Activated T-helper 2 cell treated with anti-CD3 and anti-CD28 coated beads, Interferon-gamma antibody, Interleukin-2, Interleukin-4, amounts not matched to agents 10 μg/mL and 5 μg/mL and 100 μg/mL, durations not matched to agents 14 hours and 24 hours and 36 hours (primary cell): ENCODE measurements around the gene TMEM176B. TPM values are rescaled to one million over a fixed set of nuclear protein-coding genes. Genes with fewer than 3 reads are reported as not detected.

ENCODE experiments used
- DNase-seq: peaks from one replicate; pipeline ENCODE4 v3.0.0; 2021; ENCODE audit warnings: low spot score
- H3K27ac Mint-ChIP-seq: one replicate; pipeline ENCODE4 v1.8.0; 2021; ENCODE audit warnings: mixed read lengths
- H3K27me3 Mint-ChIP-seq: one replicate; pipeline ENCODE4 v1.8.0; 2021; ENCODE audit warnings: low read depth, mixed read lengths
- H3K36me3 Mint-ChIP-seq: one replicate; pipeline ENCODE4 v1.8.0; 2021; ENCODE audit warnings: low read depth, mixed read lengths
- H3K4me1 Mint-ChIP-seq: one replicate; pipeline ENCODE4 v1.8.0; 2021; ENCODE audit warnings: low read depth, mixed read lengths
- H3K4me3 Mint-ChIP-seq: one replicate; pipeline ENCODE4 v1.8.0; 2021; ENCODE audit warnings: low read depth, mild to moderate bottlenecking, moderate library complexity, mixed read lengths
- H3K9me3 Mint-ChIP-seq: one replicate; pipeline ENCODE4 v1.8.0; 2021; ENCODE audit warnings: mixed read lengths
- intact Hi-C: fragments of 100-400 bp; cut with micrococcal nuclease; formaldehyde crosslinking; loops from one replicate; pipeline ENCODE4 v1.15.1; 2023
- total RNA-seq: library from RNA; stranded (reverse); gene quantifications from 2 replicates; pipeline ENCODE4 v1.2.3, GENCODE V29; 2022

TMEM176B gene
- total RNA-seq, 1 donor from 2014 or later, result 0.14 TPM

DNA sequence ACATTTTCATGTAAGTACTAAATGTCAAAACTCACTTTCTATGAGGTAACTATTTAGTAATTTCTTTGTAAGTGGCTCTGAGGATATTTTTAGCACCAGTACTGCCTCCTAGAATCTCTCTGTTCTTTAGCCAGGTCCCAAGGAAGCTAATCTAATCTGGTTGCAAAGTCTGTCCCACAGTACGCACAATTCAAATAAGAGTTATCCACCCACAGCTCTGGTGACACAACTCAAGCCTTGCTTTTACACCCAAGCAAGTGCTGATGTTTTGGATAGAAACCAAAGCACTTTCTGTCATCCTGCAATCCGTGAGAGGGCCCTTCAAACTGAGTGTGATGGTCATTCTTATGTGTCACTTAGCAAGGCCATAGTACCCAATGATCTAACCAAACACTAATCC lies 48.5 kb downstream of the TMEM176B start:
- Mint-ChIP-seq H3K27me3 (no peaks in the 10 kb centered on the region), H3K36me3 (peaks cover 3% of the 10 kb centered on the region), H3K9me3 (no peaks in the 10 kb centered on the region), H3K4me1 (peaks cover 57% of the 10 kb centered on the region), H3K27ac (no peak overlapping the region), H3K4me3 (no peak overlapping the region)
- intact Hi-C loops, result loop anchor here (5.0 kb wide), 1 partner anchor 249 kb away; no protein-coding TSS in a partner anchor
- no peak for DNase-seq

DNA sequence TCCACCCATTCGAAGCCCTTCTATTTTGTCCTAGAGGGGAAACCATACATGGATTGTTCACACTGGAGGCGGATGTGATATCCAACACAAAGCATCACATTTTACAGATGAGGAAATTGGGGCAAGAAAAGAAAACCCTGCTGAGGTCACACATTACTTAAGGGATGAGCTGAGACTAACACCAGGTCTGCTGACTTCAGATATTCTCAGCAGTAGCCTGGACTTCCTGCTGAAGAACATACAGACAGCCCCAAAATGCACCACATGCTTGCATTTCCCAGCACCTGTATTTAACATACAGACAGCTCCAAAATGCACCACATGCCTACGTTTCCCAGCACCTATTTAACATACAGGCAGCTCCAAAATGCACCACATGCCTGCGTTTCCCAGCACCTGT lies 51.8 kb downstream of the TMEM176B start:
- Mint-ChIP-seq H3K27ac (no peak overlapping the region), H3K9me3 (no peaks in the 10 kb centered on the region), H3K27me3 (no peaks in the 10 kb centered on the region), H3K36me3 (peaks cover 33% of the 10 kb centered on the region), H3K4me3 (no peak overlapping the region), H3K4me1 (peaks cover 51% of the 10 kb centered on the region)
- intact Hi-C loops, result no loop called here
- DNase-seq, result no peak

DNA sequence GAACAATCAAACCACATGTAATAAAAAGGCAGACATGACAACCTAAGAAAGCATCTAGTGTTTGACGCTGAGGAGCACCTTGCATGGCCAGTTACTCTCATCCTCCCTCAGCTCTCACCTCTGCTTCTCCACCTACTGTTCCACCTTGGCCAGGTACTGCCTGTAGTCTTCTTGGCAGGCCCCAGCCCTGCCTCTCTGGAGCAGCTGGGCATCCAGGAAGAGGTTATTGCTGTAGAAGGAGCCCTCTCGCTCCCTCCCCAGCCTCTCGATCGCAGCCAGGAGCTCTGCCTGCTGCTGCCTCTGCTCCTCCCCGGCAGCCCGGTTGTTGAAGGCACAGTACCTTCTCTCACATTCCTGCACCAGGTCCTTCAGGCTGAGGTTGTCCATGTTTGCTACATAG lies 53.2 kb downstream of the TMEM176B start:
- Mint-ChIP-seq H3K4me3 (no peak overlapping the region), H3K27me3 (no peaks in the 10 kb centered on the region), H3K36me3 (peaks cover 47% of the 10 kb centered on the region), H3K9me3 (no peaks in the 10 kb centered on the region), H3K4me1 (peaks cover 62% of the 10 kb centered on the region), H3K27ac (no peak overlapping the region)
- DNase-seq, result no peak
- intact Hi-C loops, result no loop called here

DNA sequence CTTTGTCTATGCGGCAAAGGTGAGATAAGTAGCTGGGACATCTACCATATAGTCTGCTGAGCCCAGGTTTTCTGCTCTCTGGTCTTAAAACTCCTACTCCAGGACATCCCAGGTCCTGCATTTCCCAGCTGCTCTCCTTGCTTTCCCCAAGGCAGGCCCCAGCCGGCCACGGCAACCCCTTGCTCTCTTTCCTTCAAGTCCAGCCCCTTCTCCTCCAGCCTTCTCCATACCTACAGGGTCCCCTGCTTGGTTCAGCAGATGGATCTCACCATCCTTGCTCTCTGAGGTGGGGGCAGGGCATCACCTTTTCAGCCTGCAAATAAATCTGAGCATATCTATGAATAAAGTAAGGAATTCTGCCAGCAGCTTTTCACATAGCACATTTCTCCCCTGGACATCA lies 54.3 kb downstream of the TMEM176B start:
- intact Hi-C loops, result no loop called here
- Mint-ChIP-seq H3K27ac (no peak overlapping the region), H3K9me3 (no peaks in the 10 kb centered on the region), H3K36me3 (peaks cover 58% of the 10 kb centered on the region), H3K4me1 (peaks cover 68% of the 10 kb centered on the region), H3K4me3 (no peak overlapping the region), H3K27me3 (no peaks in the 10 kb centered on the region)
- no peak for DNase-seq

DNA sequence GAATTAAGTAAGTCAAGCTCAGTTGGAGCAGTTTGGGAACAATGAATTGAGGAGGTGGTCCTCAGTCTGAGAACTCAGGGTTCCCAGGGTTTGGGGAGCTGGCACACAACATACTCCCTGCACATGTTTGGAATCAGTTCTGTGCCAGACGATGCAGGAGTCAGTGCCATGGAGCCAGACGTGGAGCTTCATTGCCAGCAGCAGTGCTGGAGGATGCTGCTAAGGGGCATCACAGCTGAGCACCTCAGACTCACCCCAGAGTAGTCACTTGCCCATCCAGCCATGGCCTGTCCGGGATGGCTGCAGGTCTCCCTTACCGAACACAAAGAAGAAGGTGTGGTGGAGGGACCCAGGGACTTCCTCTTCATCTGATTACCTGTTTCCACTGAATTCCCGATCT lies 55.1 kb downstream of the TMEM176B start:
- Mint-ChIP-seq H3K27me3 (no peaks in the 10 kb centered on the region), H3K9me3 (peaks cover 8% of the 10 kb centered on the region), H3K4me3 (no peak overlapping the region), H3K27ac (no peak overlapping the region), H3K36me3 (peaks cover 65% of the 10 kb centered on the region), H3K4me1 (peaks cover 72% of the 10 kb centered on the region)
- intact Hi-C loops, result no loop called here
- no peak for DNase-seq

DNA sequence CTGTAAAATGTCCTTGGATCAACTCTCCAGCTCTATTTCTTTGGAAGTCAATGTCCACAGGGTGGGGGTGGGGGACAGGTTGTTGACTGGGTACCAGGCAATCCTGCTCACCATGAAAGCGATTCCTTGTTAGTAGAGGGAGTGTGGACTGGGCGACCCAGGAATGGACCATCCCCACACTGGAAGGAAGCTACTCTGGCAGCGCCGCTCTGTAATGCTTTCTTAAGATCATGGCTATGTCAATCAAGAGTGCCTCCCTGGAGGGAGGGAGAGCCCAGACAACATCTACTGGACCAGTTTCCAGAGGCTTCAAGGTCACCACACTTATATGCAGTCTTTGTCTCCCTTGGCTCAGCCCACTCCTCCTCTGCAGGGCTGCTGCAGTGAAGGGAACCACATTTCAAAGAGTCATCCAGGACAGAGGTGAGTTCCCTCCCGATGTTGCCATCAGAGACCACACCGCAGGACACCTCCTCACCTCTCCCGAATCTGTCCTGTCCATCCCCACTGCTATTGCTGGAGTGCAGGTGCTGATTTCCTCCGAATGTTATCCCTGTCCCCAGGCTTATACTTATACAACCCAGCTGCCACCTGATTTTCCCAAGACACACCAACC lies 56.0 kb downstream of the TMEM176B start:
- DNase-seq, result no peak
- H3K27ac Mint-ChIP-seq, result peak overlapping the region; percentile 48
- no peaks in the 10 kb centered on the region for H3K27me3 Mint-ChIP-seq
- intact Hi-C loops, result no loop called here
- peaks cover 73% of the 10 kb centered on the region for H3K36me3 Mint-ChIP-seq
- H3K9me3 Mint-ChIP-seq, result peaks cover 12% of the 10 kb centered on the region
- peak overlapping the region; percentile 18 for H3K4me3 Mint-ChIP-seq
- peaks cover 76% of the 10 kb centered on the region for H3K4me1 Mint-ChIP-seq

DNA sequence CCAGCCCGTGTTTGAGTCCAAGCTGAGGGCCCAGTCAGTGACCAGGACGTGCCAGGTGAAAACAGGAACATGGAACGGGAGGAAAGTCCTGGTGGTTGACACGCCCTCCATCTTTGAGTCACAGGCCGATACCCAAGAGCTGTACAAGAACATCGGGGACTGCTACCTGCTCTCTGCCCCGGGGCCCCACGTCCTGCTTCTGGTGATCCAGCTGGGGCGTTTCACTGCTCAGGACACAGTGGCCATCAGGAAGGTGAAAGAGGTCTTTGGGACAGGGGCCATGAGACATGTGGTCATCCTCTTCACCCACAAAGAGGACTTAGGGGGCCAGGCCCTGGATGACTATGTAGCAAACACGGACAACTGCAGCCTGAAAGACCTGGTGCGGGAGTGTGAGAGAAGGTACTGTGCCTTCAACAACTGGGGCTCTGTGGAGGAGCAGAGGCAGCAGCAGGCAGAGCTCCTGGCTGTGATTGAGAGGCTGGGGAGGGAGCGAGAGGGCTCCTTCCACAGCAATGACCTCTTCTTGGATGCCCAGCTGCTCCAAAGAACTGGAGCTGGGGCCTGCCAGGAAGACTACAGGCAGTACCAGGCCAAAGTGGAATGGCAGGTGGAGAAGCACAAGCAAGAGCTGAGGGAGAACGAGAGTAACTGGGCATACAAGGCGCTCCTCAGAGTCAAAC lies 57.7 kb downstream of the TMEM176B start:
- Mint-ChIP-seq H3K27me3 (no peaks in the 10 kb centered on the region), H3K4me1 (peaks cover 65% of the 10 kb centered on the region), H3K9me3 (peaks cover 12% of the 10 kb centered on the region), H3K4me3 (peak overlapping the region; percentile 65), H3K36me3 (peaks cover 86% of the 10 kb centered on the region), H3K27ac (peak overlapping the region; percentile 57)
- intact Hi-C loops, result no loop called here
- no peak for DNase-seq

Other genes starting within 250 kb of the TMEM176B start
- gene GIMAP4, start 233.0 kb downstream of the TMEM176B start, total RNA-seq, result 36.7 and 39.1 TPM in 2 replicates
- 25.8 and 29.4 TPM in 2 replicates for gene GIMAP6, start 168.0 kb downstream of the TMEM176B start, total RNA-seq
- 29.3 and 30.5 TPM in 2 replicates for gene GIMAP2, start 114.7 kb downstream of the TMEM176B start, total RNA-seq
- gene GIMAP1, start 83.8 kb downstream of the TMEM176B start, total RNA-seq, result 3.9 and 4.5 TPM in 2 replicates
- gene GIMAP5, start 62.9 kb downstream of the TMEM176B start, total RNA-seq, result 42.9 and 46.7 TPM in 2 replicates
- not detected in 2 replicates for gene TMEM176A, start 405 bp upstream of the TMEM176B start, total RNA-seq
- gene AOC1, start 52.2 kb upstream of the TMEM176B start, total RNA-seq, result 0.16 TPM in 1 of 2 replicates, not detected in the other
- 0.30 and 0.41 TPM in 2 replicates for gene KCNH2, start 178.0 kb upstream of the TMEM176B start, total RNA-seq
- 9.8 TPM in 2 replicates for gene NOS3, start 190.7 kb upstream of the TMEM176B start, total RNA-seq
- gene ATG9B, start 224.1 kb upstream of the TMEM176B start, total RNA-seq, result 5.0 and 6.4 TPM in 2 replicates
- gene ABCB8, start 228.1 kb upstream of the TMEM176B start, total RNA-seq, result 59.5 and 59.6 TPM in 2 replicates
- gene ASIC3, start 248.2 kb upstream of the TMEM176B start, total RNA-seq, result 3.3 and 4.0 TPM in 2 replicates